Activated gamma-delta T cell treated with Interleukin-2 at 50 U/mL for 16 hours (primary cell): ENCODE measurements around the gene CYTH1.
A peak's percentile ranks its signal among the peaks of the same experiment; 100 is the strongest.
"Not testable (repeated sequence)": the region's sequence is repeated elsewhere in the genome, so short reads cannot be mapped to it uniquely, and the experiment has no call there.

ENCODE experiments used
- DNase-seq: peaks from one replicate; pipeline ENCODE4 v3.0.0-alpha.2; 2020

CYTH1 gene

GRCh38 chr17:78759203-78759968 is 22.7 kb downstream of the CYTH1 start:
- peak; percentile 74 for DNase-seq

DNA sequence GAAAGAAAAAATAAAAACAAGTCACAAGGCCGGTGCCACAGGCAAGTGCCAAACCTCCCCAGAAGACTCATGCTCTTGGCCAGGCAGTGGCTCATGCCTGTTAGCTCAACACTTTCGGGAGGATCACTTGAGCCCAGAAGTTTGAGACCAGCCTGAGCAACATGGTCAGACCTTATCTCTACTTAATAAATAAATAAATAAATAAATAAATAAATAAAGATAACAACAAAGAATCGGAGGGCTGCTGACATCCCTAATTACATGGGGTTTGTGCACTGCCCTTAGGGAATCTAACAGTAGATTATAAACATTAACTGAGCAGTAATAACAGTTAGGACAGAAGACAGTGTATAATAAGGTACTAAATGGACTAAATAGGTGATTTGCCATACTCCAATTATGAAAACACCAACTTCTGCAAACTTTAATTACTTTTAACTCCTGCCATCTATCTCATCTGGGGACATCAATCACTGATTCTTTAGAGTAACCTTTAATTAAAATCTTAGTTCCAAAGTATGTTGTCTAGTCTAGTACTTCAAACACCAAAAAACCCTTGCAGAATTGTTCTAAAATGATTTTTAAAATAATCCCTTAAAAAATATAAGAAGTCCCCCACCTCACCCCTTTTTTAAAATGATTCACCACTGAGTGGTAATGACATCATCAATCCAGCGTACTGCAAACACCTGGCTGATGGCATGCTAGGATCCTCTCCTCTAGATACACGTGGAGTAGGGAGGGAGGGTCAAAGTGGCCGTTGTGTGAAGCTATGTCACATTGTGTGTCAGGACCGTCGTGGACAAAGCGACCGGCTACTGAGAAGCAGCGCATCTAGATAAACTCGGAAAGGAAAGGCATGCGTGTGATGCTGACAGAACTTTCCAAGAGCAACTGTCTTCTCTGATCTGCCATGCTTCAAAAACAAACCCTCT is 28.5 kb downstream of the CYTH1 start:
- DNase-seq = no peak

- no peak for DNase-seq
Observed at GRCh38 chr17:78751447-78752161, 30.5 kb downstream of the CYTH1 start.

DNA sequence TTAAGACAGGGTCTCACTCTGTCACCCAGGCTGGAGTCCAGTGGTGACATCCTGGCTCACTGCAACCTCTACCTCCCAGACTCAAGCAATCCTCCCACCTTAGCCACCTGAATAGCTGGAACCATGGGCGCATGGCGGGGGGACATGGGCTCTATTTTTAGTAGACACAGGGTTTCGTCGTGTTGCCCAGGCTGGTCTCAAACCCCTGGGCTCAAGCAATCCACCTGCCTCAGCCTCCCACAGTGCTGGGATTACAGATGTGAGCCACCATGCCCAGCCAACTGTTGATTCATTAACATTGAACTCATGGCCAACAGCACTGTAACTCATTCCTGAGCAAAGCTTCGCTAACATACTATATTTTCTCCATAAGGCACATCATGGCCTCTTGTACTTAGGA is 31.1 kb downstream of the CYTH1 start:
- DNase-seq = not testable (repeated sequence)

- DNase-seq = peak; percentile 77
Observed at GRCh38 chr17:78748730-78749317, 33.2 kb downstream of the CYTH1 start.

- peak; percentile 24 for DNase-seq
Observed at GRCh38 chr17:78748048-78748729, 33.9 kb downstream of the CYTH1 start.

GRCh38 chr17:78747488-78747887 is 34.6 kb downstream of the CYTH1 start:
- DNase-seq = no peak

DNA sequence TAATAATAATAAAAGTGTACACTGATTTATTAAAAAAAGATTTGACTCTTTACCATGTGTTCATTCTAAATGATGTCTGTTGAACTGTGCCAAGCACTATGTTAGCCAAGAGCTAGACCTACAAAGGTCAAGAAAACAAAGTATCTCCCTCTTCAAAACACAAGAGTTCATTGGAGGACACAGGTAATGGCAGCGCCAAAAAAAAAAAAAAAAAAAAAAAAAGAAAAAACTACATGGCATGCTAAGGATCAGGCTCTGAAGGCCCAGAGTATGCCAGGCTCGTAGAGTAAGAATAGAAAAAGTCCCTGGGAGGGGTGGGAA is 35.2 kb downstream of the CYTH1 start:
- no peak for DNase-seq

DNA sequence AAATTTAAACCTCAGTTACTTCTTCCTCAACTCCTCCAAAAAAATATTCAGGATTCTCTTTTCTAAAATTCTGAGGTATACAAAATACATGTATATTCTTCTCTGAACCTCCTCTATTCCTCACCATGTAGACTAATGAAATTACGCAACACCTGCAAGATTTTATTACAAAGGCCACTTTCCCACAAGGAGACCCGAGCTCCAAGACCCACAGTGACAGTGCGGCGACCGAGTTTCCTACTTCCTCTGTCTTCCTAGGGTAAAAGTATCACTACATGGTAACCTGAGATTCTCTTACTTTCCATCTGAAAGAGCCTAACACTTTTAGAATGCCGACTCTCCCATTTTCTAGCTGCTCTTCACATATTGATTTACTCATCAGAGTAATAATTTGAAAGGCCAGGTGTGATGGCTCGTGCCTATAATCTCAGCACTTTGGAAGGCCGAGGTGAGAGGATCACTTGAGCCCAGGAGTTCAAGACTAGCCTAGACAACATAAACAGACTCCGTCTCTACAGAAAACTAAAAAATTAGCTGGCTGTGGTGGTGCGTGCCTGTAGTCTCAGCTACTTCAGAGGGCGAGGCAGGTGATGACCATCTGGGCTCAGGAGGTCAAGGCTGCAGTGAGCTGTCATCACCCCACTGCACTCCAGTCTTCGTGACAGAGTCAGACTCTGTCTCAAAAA is 35.7 kb downstream of the CYTH1 start:
- DNase-seq = no peak

DNA sequence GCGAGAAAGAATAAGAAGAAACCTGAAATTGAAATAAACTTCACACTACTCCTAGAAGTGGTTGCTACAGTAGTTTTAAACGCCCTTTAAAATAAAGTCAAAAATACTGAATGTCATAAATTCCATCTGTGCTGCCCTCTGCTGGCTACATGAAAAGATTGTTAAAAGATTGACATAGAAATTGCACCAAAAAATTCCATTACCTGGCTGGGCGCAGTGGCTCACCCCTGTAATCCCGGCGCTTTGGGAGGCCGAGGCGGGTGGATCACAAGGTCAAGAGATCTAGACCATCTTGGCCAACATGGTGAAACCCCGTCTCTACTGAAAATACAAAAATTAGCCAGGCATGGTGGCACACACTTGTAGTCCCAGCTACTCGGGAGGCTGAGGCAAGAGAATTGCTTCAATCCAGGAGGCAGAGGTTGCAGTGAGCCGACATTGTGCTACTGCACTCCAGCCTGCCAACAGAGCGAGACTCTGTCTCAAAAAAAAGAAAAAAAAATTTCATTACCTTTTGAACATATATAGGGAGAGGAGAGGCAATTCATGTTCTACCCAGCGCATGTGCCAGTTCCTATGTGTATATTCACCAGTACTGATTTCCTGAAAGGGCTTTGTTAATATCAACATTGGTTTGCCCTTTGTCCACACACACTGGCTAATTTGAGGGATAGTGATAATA is 36.5 kb downstream of the CYTH1 start:
- DNase-seq = peak; percentile 58

GRCh38 chr17:78742901-78743300 is 39.2 kb downstream of the CYTH1 start:
- DNase-seq = no peak

DNA sequence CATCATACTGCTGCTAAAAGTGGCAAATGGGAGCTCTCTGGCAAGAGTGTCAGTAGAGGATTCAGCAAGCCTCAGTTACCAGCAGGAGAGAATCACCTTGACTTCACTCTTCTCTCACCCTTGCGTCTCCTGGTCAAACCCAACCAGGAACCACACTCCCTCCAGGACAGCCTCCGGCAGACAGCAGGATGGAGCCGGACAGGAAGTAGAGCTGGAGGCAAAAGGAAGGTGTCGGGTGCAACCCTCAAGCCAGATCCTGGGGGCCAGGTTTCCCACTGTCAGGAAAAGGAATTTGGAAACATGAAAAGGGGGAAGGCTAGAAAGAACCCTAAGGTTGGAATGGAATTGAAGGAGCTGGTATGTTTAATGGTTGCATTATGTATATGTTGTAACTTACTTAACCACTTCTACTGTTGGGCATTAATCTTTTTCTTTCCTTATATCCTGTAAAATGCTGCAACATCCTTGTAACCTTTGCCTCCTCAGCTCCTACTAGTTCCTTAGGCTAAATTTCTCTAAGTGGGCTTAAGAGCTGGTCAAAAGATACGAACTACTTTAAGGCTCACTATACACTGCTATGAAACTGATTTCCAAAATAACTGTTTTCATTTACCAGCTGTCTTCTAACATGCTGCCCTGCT is 40.3 kb downstream of the CYTH1 start:
- DNase-seq = no peak

DNA sequence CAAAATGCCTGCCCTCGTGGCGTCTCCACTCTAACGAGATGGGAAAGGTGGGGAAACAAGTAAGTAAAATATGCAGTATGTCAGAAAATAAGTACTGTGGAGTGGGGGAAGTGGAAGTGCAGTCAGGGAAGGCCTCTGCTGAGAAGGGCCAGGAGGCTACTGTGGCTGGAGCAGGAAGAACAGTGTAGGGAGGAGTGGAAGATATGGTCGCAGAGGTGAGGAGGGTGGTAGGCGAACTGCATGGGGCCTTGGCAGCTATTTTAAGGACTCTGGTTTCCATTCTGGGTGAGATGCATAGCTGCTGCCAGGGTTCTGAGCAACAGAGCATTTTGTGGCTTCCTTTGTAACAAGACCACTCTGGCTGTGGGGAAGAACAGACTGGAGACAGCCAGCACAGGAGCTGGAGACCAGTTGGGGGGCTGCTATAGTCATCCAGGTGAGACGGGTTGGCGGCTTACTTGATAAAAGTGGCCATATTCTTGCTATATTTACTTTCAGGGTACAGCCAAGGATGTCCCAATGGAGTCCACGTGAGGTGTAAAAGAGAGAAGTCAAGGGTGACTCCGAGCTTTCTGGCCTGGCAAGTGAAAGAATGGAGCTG is 42.6 kb downstream of the CYTH1 start:
- no peak for DNase-seq

DNA sequence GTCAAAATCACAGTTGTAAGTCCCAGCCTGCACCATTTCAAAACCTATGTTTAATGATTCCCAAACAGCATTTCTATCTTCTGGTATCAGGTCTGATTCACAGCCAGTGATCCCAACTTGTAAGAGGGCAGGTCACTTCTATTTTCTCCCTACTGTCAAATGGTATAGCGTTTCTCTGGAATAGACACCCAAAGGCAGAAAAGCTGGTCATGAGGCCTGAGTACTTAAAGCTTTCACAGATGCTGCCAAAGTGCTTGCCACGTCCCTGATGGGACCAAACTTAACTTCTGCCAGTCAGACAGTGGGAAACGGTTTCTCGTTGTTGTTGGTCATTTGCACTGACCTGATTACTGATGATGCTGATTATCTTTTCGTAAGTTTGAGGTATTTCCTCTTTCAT is 43.4 kb downstream of the CYTH1 start:
- no peak for DNase-seq

DNA sequence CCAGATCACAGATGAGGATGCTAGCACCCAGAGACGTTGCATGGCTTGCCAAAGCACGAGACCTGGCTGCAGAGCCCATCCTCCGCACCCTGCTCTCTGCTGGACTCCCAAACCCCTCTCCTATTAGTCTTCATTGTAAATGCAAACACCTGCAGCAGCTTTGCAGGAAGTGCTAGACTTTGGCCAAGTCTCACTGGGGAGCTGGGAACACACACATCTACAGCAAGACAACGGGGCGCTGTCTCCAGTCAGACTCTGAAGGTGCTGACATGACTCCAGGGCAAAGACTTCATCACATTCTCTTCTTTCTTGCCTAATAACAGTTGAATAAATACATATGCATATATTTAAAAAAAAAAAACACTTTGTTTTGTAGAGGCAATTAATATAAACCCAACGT is 43.8 kb downstream of the CYTH1 start:
- no peak for DNase-seq

- no peak for DNase-seq
Observed at GRCh38 chr17:78737332-78737731, 44.7 kb downstream of the CYTH1 start.

- peak; percentile 59 for DNase-seq
Observed at GRCh38 chr17:78736526-78737079, 45.5 kb downstream of the CYTH1 start.

DNA sequence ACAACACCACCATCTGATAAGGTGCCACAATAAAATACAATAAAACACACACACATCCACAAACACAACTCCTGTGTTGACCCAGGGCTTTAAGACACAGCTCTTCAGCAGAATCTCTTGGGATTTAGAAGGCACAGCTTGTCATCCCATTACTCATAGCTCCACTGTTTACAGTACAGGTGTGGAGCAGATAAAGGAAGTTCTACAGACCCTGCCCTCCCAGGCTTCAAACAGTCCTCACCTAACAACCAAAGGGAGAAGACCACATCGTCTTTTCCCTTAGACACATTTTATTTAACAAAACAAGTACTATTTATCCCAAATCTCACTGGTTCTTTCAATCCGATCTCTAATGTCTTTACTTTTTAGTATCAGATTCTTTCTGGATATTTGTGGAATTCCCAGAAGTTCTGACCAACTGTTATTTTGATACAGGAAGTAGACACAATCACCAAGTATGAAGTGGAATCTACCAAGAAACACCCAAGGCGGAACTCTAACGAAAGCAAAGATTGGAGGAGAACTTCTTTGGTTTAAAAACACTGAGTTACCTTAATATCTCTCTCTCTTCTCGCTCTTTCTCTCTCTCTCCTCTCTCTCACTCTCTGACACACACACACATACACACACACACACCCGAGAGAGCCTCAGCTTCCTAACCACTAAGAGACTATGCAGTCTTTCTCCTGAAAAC is 46.1 kb downstream of the CYTH1 start:
- peak; percentile 31 for DNase-seq
